Mammary epithelial cell (primary cell): ENCODE results near the gene CDH4.

ENCODE experiments used
- CTCF ChIP-seq, 2 donors: IDR thresholded peaks in 1 of 2; conservative IDR thresholded peaks in 1 of 2; 2 replicates each; pipeline ENCODE4 v1.5.1; 2011 to 2012; ENCODE audit warnings: inconsistent platforms in 2 of 2, low read length in 2 of 2, mild to moderate bottlenecking in 2 of 2, control low read depth in 1 of 2, low read depth in 1 of 2; ENCODE audit not compliant: insufficient read depth in 1 of 2; ENCODE audit errors: extremely low read depth in 1 of 2
- EZH2 ChIP-seq: IDR thresholded peaks from 2 replicates; pipeline ENCODE4 v1.6.1; 2012; ENCODE audit warnings: low read length, inconsistent platforms, borderline replicate concordance

GRCh38 chr20:61253264-61253639 lies 1.2 kb downstream of the CDH4 start:
- TF ChIP-seq CTCF (conservative IDR thresholded peaks at IDR 0.05 in 1 of 2, IDR thresholded peaks at IDR 0.05 in 1 of 2; ENCODE audit: extremely low read depth in 1 of 2, insufficient read depth in 1 of 2, low read depth in 1 of 2, low read length in 2 of 2), result peak; percentile 8 to 52
- no peak for TF ChIP-seq EZH2
